ENCODE data around the gene OR2M7.

The OR2M7 gene, protein sequence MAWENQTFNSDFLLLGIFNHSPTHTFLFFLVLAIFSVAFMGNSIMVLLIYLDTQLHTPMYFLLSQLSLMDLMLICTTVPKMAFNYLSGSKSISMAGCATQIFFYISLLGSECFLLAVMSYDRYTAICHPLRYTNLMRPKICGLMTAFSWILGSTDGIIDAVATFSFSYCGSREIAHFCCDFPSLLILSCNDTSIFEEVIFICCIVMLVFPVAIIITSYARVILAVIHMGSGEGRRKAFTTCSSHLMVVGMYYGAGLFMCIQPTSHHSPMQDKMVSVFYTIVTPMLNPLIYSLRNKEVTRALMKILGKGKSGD

DNA sequence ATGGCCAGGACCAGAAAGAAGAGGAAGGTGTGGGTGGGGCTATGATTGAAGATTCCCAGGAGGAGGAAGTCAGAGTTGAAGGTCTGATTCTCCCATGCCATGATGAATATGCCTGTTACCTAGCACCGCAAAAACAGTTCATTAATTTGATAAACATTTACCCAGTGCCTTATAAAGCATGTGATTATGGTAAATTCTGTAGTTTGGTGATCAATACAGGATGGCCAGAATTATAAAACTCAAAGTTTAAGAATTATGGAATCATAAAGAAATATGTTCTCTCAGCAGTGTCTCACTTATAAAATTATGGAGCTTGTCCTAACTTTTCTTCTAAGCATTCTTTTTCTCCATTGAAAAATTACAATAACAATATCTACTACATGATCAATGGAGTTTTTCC lies at the start of gene OR2M7:
Gene OR2M7 (minus strand): TSS at position 101 of the 400 bp plus-strand sequence. CDS start 0 bp downstream, at position 101.
- no peak for DNase-seq (ENCODE audit: low read depth)
- no peak within 1 kb of the TSS for H3K4me3 ChIP-seq (ENCODE audit: low read depth, low read length)
- TF ChIP-seq, protein P1, sequence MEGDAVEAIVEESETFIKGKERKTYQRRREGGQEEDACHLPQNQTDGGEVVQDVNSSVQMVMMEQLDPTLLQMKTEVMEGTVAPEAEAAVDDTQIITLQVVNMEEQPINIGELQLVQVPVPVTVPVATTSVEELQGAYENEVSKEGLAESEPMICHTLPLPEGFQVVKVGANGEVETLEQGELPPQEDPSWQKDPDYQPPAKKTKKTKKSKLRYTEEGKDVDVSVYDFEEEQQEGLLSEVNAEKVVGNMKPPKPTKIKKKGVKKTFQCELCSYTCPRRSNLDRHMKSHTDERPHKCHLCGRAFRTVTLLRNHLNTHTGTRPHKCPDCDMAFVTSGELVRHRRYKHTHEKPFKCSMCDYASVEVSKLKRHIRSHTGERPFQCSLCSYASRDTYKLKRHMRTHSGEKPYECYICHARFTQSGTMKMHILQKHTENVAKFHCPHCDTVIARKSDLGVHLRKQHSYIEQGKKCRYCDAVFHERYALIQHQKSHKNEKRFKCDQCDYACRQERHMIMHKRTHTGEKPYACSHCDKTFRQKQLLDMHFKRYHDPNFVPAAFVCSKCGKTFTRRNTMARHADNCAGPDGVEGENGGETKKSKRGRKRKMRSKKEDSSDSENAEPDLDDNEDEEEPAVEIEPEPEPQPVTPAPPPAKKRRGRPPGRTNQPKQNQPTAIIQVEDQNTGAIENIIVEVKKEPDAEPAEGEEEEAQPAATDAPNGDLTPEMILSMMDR (IDR thresholded peaks at IDR 0.05; ENCODE audit: low read depth, low read length, missing control alignments), result no peak

DNA sequence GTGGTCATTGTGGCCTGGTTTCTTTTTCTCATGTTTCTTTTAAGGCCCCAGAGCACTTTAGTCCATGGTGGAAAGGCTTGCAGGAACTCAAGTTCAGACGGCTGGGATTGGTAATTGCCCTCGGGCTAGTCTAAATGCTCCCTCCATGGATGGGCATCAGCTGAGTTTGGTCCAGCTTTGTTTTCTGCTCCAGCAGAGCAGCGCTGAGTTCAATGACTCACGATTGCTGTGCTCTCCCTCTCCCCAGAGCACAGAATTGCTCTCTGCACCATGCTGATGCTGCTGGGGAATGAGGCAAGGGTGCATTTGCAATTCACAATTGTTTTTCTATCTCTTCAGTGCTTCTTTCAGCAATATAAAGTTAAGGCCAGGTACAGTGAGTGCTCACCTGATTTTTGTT lies 49.4 kb upstream of the OR2M7 start:
- no peak for DNase-seq (ENCODE audit: low read depth)
- H3K4me3 ChIP-seq (ENCODE audit: low read depth, low read length), result no peak overlapping the region
- TF ChIP-seq, protein P1 (IDR thresholded peaks at IDR 0.05; ENCODE audit: low read depth, low read length, missing control alignments), result no peak

DNA sequence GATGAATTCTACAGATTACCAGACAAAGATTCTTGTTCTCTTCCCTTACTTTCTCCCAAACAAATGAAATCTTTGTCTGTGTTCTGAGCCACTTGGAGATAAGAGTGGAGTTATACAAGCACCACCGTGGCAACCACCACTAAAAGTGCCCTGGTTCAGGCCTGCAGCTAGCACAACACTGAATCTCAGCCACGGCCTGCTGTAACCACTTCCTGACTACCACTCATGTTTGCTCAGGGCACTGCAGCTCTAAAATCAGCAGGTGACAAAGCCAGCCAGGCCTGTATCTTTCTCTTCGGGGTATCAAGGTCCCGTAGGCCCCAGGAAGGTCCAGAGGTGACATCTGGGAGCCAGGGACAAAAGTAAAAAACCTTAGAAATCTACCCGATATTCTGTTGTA lies 48.0 kb upstream of the OR2M7 start:
- H3K4me3 ChIP-seq (ENCODE audit: low read depth, low read length), result no peak overlapping the region
- TF ChIP-seq, protein P1 (IDR thresholded peaks at IDR 0.05; ENCODE audit: low read depth, low read length, missing control alignments), result no peak
- no peak for DNase-seq (ENCODE audit: low read depth)

DNA sequence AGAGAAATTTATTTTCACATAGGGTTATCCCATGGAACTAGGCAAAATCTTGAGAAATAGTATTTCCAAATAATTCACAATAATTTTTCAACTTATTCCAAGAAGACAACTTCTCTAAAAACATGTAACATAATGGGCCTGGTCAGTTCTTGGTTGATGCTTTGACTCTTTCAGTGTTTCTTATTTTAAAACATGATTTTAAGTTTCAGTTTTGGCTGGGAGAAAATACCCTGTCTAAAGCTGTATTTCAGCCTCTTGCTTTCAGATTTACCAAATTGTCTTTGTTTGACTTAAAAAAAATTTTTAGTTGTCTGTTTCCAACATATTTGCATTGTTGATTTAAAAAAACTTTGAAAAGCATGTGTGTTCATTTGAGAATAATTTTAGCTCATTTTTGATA lies 42.2 kb upstream of the OR2M7 start:
- TF ChIP-seq, protein P1 (IDR thresholded peaks at IDR 0.05; ENCODE audit: low read depth, low read length, missing control alignments), result no peak
- DNase-seq (ENCODE audit: low read depth), result no peak

DNA sequence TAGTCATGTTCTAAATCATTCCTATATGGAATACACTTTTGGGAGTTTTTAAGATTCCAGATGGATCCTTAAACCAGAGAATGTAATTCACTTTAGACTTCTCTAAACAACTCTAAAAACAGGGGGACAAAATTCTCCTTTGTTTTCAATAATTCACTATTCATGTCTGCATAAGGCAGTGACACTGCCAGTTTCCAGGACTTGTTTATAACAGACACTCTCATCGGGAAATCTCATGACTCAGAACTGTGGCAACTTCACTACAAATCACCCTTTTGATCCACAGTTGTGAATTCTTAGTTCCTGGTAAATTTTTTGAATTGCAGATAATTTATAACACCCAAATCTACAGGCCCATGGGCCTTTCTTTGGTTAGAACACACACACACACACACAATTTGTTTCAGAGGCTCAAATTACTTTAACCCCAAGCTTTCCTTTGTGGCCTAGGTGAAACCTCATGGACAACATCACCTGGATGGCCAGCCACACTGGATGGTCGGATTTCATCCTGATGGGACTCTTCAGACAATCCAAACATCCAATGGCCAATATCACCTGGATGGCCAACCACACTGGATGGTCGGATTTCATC lies 36.9 kb upstream of the OR2M7 start, which contains the start of gene OR2T4:
Gene OR2T4 (plus strand): TSS at position 545 of the 595 bp plus-strand sequence. CDS start 0 bp downstream, at position 545.
- TF ChIP-seq, protein P1 (IDR thresholded peaks at IDR 0.05; ENCODE audit: low read depth, low read length, missing control alignments), result no peak
- no peak for DNase-seq (ENCODE audit: low read depth)
- H3K4me3 ChIP-seq (ENCODE audit: low read depth, low read length), result no peak within 1 kb of the TSS

More for the DNA sequence above, 42.2 kb upstream of the OR2M7 start:
- no peak overlapping the region for H3K4me3 ChIP-seq (ENCODE audit: low read depth, low read length)

DNA sequence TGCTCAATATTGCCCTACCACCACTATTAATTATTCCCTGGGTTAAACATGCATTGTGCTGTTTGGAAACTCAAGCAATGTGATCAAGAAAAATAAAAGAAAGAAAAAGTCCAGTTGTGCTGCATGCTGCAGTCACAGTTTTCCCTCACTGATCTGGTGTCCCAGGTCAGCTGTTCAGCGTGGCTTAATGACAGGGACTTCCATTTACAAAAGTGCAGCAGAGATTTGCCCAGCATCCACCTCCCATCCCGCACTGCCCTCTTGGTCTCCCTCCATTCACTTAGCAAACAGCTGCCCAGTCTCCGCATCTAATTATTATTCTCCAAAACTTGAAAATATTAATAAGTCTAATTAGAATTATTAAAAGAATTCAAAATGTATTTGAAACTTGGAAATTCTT lies 35.0 kb upstream of the OR2M7 start:
- TF ChIP-seq, protein P1 (IDR thresholded peaks at IDR 0.05; ENCODE audit: low read depth, low read length, missing control alignments), result no peak
- DNase-seq (ENCODE audit: low read depth), result no peak
- no peak overlapping the region for H3K4me3 ChIP-seq (ENCODE audit: low read depth, low read length)

Data from GM12864 (cell line).